Measurements from ENCODE around the gene PRKRA.
A peak's percentile ranks its signal among the peaks of the same experiment; 100 is the strongest.
"Not testable (repeated sequence)": the region's sequence is repeated elsewhere in the genome, so short reads cannot be mapped to it uniquely, and the experiment has no call there.

PRKRA gene

DNA sequence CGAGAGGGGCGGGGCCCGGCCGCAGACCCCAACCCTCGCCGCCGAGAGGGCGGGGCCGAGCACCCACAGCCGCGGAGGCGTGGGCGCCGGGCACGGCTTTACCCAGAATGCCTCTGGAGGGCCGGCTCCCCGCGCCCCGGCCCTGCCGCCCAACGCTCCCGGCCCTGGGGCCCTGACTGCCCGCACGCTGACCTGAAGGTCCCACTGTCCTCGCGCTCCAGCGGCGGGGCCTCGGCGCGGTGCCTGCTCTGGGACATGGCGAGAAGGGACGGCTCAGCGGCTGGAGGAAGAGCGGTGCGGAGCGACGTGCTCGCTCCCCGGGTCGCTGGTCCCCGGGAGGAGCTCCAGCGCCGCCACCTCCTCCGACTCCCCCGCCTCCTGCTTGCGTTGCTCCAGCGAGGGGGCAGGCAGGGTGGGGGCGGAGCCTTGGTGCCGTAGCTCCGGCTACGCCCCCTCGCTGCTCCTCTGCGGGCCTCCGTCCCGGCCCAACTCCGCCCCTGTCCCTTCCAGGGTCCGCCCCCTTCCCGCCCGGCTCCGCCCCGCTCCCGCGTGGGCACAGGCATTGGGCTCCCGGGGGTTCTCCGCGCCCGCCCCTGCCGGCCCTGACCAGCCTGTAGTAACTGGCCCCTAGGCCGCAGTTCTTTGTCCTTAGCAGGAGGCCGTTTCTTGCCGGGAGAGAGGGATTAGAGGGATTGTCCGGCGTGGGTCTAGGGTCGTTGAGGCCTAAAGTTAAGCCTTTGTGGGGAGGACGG lies at the start of gene PRKRA, which contains the start of gene PJVK:
PRKRA (minus strand) TSS at position 402 of the 752 bp plus-strand sequence; CDS start at position 257, 145 bp downstream.
PJVK (plus strand) TSS at position 605 of the 752 bp plus-strand sequence. CDS start 2,032 bp downstream, outside the sequence.
- DNase-seq, result peak; percentile 99

DNA sequence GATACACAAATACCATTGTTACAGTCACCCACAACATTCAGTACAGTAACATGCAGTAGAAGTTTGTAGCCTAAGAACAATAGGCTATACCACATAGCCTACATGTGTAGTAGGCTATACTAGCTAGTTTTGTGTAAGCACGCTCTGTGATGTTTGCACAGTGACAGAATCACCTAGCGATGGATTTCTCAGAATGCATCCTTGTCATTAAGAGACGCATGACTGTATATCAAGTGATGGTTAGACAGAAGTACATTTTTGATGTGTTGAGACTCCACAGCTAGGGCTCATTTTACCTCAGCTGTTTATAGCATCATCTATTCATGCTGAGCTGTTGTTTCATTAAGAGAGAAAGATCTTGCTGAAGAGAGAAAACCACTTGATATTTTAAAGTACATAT lies 48.7 kb upstream of the PRKRA start:
- DNase-seq, result no peak

DNA sequence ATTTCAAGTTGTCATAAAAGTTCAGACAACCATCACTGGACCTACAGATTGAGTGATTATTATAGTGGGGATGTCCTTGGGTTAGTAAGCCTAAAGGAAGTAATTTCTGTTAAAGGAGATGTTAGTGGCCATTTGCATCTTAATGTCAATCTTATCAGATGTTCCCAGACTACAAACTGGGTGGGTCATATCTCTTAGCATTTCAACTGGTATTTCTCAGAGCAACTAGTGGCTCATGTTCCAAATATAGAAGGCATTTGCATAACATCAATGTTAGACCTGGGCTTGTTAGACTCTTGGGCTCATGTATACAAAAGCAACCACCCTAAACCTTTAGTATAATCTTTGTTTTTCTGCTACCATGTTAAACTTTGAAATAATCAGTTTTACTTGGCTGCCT lies 47.2 kb upstream of the PRKRA start:
- no peak for DNase-seq

DNA sequence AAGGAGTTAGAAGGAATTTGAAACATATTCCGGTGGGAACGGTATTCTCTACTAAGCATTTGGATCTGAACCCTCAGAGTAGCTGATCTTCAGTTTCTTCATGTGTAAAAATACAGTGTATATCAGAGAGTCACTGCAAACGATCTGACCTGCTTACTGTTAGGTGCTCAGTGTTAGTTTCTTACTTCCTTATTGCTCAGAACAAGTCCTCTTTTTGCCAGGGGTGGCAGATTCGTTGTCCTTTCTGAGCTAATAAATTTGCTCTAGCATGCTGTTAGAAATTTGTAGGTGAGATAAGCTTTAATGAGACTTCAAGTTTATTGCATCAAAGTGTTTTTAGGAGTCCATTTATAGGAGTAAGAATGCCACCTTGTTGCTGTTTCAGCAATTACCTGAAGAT lies 45.1 kb upstream of the PRKRA start:
- DNase-seq, result no peak

DNA sequence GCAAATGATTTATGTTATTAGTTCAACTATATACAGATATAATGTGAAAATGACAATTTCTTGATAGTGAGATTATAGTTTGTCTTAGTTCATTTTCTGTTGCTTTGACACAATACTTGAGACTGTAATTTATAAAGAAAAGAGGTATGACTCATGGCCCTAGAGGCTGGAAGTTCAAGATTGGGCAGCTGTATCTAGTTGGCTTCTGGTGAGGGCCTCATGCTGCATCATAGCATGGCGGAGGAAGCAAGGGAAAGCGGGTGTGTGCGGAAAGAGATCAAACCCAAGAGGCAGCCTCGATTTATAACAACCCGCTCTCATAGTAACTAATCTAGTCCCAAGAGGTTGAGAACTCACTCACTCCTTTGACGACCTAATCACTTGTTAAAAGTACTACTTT lies 40.6 kb upstream of the PRKRA start:
- DNase-seq, result no peak

DNA sequence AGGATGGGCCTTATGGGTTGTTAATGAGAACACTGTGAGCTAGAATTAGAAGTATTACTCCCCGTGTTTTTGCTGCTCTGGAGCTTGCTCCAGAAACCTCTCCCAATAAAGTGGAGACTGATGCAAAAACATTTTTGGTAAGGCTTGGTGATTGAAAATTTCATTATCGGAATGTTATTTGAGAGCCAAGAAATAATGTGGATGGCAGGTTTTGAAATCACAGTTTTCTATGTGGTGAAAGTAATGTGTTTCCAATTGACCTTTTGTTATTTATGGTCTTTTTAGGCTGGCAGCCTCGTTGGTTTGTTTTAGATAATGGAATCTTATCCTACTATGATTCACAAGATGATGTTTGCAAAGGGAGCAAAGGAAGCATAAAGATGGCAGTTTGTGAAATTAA lies 34.4 kb upstream of the PRKRA start:
- DNase-seq, result no peak

DNA sequence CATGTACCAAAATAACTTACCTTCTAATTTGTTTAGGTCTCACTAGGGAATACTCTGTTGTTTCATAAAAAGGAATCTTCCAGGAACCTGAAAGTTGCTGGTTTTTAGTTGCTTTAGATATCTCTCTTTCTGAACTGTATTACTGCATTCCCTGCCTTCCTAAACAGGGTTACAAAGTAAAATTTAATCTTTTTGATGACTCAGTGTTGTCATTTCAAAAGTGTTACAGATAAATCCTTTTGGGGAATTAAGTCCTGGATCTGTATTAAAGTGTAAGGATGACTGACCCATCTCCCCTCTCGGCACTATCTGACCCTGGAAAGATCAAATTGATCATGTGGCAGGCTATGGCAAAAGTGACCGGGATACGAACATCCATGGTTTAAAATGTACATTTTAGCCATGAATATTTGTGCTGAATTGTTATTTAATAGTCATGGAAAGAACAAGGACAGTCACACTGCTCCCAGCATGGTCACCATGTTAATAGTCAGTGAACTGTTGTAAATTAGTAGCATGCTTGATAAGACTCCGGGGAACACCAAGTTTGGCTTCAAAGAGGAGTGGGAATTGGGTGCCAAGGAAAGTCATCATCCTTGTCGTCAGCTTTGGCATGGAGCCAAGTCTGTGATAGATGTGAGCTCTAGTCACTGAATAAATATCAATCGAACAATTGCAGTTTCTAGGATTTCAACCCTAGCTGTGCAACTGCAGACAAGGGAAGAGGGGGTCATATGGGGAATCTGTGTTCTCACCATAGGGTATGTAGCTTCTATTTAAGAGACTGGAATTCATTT lies 33.5 kb upstream of the PRKRA start:
- peak; percentile 96 for DNase-seq

DNA sequence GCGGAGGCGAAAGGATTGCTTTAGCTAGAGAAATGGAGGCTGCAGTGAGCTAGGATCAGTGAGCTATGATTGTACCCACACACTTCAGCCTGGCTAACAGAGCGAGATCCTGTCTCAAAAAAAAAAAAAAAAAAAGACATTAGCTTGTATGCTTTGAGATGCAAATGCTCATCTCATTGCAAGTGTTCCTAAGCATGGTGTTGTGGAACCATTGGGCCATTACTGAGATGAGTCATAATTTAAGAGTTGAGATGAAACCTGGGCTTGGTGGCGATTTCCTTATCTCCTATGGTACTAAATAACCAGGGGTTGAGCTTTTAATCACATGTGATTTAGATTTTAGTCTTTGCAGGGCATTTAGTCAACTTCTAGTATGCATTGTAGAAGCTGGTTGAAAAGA lies 31.5 kb upstream of the PRKRA start:
- no peak for DNase-seq

DNA sequence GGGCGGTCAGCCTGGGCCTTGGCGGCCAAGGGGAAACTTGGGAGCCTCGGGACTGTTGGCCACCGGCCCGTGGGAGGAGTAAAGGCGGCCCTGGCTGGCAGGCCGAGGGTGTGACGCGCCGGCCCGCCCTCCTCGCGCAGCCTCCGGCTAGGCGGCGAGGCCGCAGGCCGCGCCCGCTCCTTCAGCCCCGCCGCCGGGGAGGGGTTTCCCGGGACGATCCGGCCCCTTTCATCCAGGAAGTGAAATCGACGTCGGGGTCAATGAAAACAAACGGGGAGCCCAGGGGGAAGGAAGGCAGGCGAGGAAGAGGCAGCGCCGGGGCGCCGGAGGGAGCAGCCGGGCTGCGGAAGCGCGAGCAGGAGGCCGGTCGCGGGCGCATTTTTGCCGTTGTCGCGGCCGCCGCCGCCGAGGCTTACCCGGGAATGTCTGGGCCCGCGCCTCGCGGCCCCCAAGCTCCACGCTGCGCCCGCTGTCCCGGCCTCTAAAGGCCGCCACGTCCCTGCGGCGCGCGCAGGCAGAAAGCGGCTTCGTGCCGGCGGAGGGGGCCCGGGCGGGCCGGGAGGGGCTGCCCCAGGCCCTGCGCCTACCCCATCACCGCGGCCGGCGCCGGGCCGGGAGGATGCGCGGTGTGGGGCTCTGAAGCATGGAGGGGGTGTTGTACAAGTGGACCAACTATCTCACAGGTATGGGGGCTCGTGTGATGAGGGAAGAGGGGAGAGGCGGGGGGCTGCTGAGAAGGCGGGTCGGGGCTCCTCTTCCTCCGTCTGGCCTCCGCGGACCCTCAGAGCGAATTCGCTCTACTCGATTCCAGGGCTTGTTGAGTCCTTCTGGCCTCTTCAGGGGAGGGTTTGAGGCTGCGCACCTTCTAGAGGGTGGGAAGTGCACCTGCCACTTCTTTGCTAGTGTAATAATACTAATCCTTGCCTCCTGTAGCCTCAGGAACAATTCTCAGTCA lies 29.5 kb upstream of the PRKRA start, which contains the start of gene PLEKHA3:
PLEKHA3 (plus strand) TSS at position 231 of the 955 bp plus-strand sequence; CDS start at position 644, 413 bp downstream.
- peak; percentile 99 for DNase-seq

DNA sequence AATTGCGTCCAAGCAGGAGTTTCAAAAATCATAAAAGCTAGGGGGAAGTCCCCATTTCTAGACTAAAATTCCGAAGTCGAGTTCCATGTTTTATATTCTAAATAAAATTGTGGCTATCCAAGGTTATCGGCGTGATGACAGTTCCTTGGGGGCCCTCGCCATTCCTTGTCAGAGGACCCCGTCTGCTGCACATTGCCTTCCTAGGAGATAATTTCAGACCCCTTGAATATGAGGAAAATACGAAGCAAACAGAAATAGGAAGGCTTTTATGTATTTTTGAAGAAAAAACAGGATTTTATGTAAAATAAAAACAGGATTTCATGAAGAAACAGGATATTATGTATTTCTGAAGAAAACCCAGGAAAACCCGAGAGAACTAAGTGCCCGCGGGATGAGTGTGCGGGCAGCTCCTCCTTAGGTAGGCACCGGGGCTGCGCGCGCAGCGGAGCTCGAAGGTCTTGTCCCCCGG lies 28.8 kb upstream of the PRKRA start:
- peak; percentile 72 for DNase-seq

DNA sequence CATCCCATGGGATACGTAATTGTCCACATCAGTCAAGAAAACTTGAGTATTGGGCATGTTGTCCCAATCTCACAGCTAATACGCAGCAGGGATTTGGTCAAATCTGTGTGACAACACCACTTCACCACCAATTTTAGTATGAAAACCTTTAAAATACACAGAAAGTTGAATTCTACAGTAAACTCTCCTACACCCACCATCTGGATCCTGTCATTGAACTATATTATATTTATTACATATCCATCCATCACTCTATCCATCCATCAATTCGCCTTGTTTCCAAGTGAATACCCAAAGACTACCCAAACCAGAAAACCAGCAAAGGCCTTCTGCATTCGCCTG lies 28.3 kb upstream of the PRKRA start:
- DNase-seq, result peak; percentile 88

DNA sequence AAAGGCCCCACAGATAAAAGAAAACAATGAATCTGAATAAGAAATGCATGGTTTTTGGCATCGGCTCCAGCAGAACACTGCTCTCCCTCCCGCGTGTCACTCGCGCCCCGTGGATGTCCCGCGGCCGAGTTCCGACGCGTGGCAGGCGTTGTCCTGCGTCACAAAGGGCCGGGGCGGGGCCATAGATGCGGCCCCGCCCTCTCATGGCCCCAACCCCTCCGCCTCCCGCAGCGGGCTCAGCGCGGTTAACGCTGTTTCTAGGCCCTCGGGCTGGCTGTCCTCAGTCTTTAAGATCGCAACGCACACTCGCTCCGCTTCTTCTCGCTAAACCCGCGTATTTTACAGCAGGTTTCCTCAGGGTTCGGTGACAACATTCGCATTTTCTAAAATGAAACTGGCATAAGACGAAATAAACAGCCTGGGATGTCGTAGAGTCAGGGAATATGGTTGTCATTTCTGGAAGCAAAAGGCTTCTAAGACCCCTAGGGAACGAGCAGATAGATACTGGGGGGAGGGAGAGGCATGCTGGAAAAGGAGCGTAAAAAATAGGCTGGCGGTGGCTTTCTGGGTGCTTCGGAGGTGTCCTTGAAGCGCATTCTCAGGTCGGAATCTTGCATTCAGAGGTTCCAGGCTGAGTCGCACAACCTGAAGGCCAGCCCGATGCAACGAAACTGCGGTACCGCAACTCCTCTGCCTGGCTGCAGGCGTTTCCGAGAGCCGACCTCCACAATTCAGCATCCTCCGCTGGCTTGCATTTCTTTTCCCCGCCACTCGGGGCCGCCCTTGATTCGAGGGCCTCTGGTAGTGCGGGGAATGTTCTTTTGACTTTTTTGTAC lies 27.7 kb upstream of the PRKRA start, which contains the start of gene FKBP7:
FKBP7 (minus strand) TSS at position 162 of the 836 bp plus-strand sequence; CDS start at position 61, 101 bp downstream.
- DNase-seq, result peak; percentile 99

DNA sequence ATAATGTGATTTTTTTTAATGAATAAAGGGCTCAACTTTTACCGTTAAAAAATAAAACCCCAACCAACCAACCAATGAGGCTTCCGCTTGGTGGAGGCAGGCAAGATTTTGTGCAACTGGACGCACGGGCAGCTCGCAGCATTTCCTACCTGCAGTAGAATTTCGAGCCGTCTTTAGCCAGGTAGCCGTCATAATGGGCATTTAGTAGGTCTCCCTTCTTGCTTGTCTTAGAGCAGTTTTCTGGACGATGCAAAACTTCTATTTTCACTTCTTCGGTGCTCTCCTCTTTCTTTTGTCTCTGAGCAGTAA lies 27.1 kb upstream of the PRKRA start:
- peak; percentile 93 for DNase-seq

DNA sequence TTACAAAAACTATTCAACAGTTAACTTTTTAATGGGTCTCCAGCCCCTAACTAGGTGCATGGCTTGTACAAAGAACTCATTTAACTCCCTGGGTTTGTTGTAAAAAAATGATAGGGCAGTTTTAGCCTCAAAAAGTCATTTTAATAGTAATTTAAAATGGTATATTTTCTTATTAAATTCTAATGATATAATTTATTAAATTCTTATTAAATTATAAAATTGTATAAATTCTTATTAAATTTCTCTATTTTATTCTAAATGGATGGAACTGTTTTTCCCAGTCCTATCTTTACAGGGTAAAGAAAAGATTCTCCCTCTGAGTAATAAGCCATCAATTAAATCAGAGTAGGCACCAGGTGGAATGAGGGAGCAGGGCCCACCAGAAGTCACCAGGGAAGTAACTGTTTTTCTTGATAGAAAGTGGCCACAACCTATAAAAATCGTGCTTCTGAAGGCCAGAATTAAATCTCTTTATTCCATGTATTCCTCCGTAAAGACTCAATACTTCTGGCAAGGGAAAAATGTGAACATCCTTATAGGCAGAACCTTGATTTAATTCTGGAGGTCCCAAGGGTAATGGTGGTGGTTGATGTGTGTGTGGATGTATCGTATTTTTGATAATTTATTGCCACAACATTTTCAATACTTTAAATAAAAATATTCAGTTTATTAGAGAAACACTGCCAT lies 26.6 kb upstream of the PRKRA start:
- DNase-seq, result peak; percentile 73

DNA sequence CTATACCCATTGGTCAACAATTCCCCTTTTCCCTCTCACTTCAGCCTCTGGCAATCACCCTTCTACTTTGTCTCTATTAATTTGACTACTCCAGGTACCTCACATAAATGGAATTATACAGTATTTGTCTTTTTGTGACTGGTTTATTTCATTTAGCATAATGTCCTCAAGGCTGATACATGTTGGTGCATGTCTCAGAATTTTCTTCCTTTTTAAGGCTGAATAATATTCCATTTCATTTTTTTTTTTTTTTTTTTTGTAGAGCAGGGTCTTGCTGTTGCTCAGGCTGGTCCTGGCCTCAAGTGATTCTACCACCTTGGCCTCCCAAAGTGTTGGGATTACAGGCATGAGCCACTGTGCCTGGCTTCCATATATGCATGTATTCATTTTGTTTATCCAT lies 25.5 kb upstream of the PRKRA start:
- DNase-seq, result peak; percentile 39

DNA sequence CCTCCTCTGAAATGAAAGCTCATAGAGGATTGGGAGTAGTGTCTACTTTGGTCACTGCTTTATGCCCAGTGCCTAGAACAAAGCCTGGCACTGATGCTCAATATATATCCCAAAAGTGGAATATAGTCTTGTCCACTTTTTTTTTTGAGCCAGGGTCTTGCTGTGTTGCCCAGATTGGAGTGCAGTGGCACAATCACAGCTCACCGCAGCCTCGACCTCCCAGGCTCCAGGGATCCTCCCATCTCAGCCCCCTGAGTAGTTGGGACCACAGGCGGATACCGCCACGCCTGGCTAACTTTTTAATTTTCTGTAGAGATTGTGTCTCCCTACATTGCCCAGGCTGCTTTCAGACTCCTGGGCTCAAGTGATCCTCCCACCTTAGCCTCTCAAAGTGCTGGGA lies 23.6 kb upstream of the PRKRA start:
- DNase-seq, result no peak

DNA sequence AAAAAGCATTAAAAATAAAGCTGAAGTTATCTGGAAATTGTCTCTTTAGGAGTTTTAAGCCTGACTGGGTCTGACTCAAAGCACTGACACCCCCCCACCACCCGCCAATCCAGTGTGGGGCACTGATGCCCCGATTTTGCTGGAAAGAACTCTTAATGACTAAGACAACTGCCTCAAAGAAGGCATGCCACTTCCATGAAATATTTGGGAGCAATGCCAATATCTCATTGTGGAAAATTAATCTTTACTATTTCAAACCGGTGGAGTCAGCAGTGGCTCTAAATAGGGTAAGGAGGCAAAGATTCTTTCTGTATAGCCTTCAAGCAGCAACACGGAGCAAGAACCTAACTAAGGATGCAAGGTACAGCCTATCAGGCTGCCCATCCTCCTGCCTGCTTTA lies 23.0 kb upstream of the PRKRA start:
- no peak for DNase-seq

DNA sequence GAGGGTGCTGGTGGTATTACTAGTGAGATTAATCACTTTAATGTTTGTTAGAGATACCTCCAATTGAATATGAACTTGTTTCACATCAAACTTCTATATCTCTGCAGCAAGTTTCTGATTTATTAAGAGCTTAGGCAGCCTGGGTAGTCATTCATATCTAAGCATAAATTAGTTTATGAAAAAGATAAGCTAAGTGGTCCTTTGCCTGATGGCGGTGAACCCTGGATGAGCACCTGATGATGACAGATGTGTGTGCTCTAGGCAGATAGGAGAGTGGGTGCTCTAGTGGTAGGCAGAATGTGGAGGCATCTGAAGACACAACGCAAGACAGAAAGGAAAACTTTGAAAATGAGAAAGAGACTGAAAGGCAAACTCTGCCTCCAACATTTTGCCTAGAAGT lies 22.4 kb upstream of the PRKRA start:
- no peak for DNase-seq

DNA sequence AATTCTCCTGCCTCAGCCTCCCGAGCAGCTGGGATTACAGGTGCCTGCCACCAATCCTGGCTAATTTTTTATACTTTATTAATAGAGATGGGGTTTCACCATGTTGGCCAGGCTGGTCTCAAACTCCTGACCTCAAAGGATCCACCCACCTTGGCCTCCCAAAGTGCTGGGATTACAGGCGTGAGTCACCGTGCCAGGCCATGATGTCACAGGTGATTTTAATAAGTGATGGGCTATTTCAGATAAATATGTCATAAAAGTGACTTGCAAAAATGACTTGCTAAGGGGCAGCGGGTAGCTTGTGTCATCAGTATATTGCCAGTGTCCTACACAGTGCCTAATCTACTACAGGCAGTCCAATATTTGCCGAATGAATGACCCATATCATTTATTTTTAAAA lies 20.3 kb upstream of the PRKRA start:
- not testable (repeated sequence) for DNase-seq

DNA sequence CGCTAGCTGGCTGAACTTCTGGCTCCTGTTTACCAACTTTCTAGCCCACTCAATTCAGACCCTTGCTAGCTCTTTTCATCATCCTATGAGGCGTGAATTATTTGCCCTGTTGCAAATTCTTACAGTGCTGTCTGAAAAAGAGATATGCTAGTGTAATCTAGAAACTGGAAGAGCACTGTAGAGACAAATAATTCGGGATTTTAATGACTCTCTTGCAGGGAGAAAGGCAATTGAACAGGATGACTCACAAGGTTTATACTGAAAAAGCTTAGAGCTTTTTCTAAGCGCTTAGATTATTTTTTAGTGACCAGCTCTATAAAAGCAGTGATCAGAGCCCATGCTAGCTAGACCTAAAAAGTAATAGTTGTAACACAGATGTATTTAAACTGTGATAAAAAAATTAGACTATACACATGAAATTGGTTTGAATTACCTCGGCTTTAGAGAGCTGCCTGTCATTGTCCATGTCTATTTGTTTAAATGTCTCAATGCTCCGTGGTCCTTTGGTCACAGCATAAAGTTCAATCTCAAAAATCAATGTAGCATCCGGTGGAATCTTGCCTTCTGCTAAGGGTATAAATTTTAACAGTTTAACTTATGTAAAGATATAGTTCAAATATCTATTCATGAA lies 18.4 kb upstream of the PRKRA start:
- DNase-seq, result no peak

DNA sequence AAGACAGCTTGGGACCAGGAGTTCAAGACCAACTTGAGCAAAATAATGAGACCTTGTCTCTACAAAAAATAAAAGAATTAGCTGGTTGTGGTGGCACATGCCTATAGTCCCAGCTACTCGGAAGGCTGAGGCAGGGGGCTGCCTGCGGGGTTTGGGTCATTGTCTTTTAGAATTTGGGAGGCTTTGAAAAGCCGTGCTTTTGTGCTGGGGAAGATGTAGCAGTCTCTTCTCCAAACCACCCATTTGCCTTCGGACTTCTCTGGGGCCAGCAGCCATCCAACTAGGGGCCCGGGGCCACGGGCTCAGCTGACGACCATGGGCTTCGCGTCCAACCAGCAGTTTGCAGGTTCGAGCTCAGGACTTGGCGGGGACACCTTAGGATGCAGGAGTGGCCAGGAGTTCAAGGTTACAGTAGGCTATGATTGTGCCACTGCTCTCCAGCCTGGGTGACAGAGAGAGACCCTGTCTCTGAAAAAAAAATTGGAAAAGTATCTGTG lies 6.5 kb upstream of the PRKRA start:
- DNase-seq, result no peak
